Mucosa of rectum (tissue), 2 donors: ENCODE results near the gene SHH.

ENCODE experiments used
- H3K27ac ChIP-seq, 2 donors: one replicate each; pipeline ENCODE4 v1.7.0; 2013; ENCODE audit warnings: inconsistent platforms in 2 of 2, low read depth in 2 of 2, low read length in 2 of 2
- H3K27me3 ChIP-seq, 2 donors: one replicate each; pipeline ENCODE4 v1.7.0; 2013; ENCODE audit warnings: low read length in 2 of 2; ENCODE audit not compliant: control insufficient read depth in 2 of 2, insufficient read depth in 2 of 2
- H3K36me3 ChIP-seq, 2 donors: one replicate each; pipeline ENCODE4 v1.7.0; 2013; ENCODE audit warnings: low read length in 2 of 2; ENCODE audit not compliant: control insufficient read depth in 2 of 2, insufficient read depth in 2 of 2
- H3K4me1 ChIP-seq, 2 donors: one replicate each; pipeline ENCODE4 v1.7.0; 2013; ENCODE audit warnings: low read length in 2 of 2, mild to moderate bottlenecking in 1 of 2; ENCODE audit not compliant: control insufficient read depth in 2 of 2, insufficient read depth in 2 of 2
- H3K4me3 ChIP-seq, 2 donors: one replicate each; pipeline ENCODE4 v1.7.0; 2013; ENCODE audit warnings: low read length in 2 of 2
- H3K9ac ChIP-seq, 2 donors: one replicate each; pipeline ENCODE4 v1.7.0; 2013; ENCODE audit warnings: low read length in 2 of 2, low read depth in 1 of 2, mild to moderate bottlenecking in 1 of 2
- H3K9me3 ChIP-seq, 2 donors: one replicate each; pipeline ENCODE4 v1.7.0; 2013; ENCODE audit warnings: low read length in 2 of 2; ENCODE audit not compliant: control insufficient read depth in 2 of 2
- donor health status: healthy.
- donor health status: Normal muscosa, but diverticular disease.

SHH gene

DNA sequence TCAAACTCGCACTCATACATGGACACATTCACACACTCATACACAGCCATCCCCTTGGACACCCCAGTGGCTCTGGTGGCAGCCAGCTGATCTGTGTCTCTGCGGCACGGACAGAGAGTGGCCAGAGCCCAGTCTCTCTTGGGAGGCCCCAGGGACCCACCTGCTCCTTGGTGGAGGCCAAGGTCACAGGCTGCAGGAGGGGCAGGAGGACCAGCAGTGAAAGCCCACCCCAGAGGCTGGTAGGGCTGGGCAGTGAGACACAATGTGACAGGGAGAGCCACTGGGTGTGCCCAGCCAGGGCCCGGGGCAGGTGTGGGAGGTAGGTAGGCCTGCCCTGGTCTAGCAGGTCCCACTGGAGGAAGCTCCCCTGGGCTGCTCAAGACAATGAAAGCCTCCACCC lies 18.5 kb downstream of the SHH start:
- Histone ChIP-seq H3K9me3 (no peaks in the 10 kb centered on the region), H3K36me3 (no peaks in the 10 kb centered on the region), H3K27ac (no peak overlapping the region), H3K27me3 (peaks cover 0 to 2% of the 10 kb centered on the region in 2 donors), H3K9ac (no peak overlapping the region), H3K4me1 (peaks cover 0 to 2% of the 10 kb centered on the region in 2 donors), H3K4me3 (no peak overlapping the region)

DNA sequence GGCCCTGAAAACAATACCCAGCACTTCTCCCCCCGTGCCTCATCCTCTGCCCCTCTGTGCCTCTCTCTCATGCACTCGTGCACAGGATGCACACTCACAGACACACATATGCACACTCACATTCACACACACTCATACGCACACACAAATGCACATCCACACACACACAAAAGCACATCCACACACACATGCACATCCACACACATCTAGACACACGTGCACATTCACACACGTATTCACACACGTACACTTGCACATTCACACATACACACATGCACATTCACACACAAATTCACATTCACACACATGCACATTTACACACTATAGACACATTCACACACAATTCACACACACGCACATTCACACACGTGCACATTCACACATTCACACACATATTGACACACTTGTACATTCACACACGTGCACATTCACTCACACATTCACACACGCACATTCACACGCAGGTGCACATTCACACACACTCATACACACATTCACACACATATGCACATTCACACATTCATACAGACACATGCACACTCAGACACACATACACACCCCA lies 19.2 kb downstream of the SHH start:
- H3K9ac ChIP-seq, result no peak overlapping the region
- H3K27ac ChIP-seq, result no peak overlapping the region
- H3K36me3 ChIP-seq, result no peaks in the 10 kb centered on the region
- H3K27me3 ChIP-seq, result peaks cover 0 to 2% of the 10 kb centered on the region in 2 donors
- H3K4me1 ChIP-seq, result peaks cover 0 to 2% of the 10 kb centered on the region in 2 donors
- H3K4me3 ChIP-seq, result no peak overlapping the region
- no peaks in the 10 kb centered on the region for H3K9me3 ChIP-seq

DNA sequence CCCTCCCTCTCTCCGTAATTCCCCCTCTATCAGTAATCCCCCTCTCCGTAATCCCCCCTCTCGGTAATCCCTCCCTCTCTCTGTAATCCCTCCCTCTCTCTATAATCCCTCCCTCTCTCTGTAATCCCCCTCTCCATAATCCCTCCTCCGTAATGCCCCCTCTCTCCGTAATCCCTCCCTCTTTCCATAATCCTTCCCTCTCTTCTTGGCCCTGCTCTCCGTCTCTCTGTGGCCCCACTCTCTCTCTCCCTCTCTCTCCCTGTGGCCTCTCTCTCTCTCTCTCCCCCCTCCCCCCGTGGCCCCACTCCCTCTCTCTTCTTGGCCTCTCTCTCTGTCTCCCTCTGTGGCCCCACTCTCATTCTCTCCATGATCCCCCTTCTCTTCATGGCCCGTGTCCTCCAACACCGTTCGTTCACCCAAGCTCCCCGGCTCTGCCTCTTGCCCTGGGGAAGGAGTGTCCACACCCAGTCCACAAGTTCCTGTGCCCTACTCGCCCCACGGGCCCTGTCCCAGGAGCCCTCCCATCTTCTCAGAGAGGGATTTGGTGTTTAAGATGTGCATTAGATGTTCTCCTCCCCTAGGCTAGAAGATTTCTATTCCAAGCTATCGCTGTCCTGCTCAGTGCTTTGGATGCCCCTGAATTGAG lies 19.8 kb downstream of the SHH start:
- Histone ChIP-seq H3K9ac (no peak overlapping the region), H3K4me3 (no peak overlapping the region), H3K36me3 (no peaks in the 10 kb centered on the region), H3K27me3 (peaks cover 0 to 4% of the 10 kb centered on the region in 2 donors), H3K27ac (no peak overlapping the region), H3K9me3 (no peaks in the 10 kb centered on the region), H3K4me1 (peaks cover 0 to 2% of the 10 kb centered on the region in 2 donors)

DNA sequence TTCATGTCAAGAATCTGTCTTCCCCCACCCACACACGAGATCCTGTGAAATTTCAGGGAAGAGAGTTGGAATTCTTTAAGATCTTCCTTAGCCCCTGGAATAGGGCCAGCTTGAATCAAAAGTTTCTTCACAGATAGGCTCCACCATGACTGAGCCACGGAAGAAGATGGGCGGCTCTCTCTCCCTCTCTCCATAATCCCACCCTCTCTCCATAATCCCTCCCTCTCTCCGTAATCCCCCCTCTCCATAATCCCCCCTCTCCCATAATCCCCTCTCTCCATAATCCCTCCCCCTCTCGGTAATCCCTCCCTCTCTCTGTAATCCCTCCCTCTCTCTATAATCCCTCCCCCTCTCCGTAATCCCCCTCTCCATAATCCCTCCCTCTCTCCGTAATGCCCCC lies 20.4 kb downstream of the SHH start:
- Histone ChIP-seq H3K36me3 (no peaks in the 10 kb centered on the region), H3K9ac (no peak overlapping the region), H3K27ac (no peak overlapping the region), H3K4me1 (peaks cover 0 to 4% of the 10 kb centered on the region in 2 donors), H3K9me3 (no peaks in the 10 kb centered on the region), H3K27me3 (peaks cover 3 to 8% of the 10 kb centered on the region in 2 donors), H3K4me3 (no peak overlapping the region)

DNA sequence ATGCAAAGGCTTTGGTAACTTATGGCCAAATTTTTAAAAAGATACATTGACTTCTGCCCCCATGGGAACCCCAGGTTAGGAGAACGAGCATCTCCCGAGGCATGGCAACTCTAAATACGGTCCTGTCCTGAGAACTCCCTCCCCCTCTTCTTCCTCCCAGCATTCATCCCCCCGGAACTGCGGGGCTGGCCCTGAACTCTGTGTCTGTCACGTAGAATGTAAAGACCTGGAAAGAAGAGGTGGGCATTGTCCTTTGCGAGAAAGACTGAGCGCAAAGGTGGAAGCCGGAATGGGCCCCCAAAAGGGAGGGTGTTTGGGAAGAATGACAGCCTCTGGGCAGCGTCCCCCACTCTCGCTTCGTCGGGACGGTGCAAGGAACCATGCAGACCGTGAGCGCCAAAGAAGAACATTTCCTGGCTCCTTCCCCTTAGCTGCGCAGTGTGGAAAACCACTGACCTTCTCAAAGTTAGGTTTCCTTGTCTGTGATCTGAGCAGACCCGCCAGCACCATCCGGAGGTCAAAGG lies 21.0 kb downstream of the SHH start:
- Histone ChIP-seq H3K9me3 (no peaks in the 10 kb centered on the region), H3K36me3 (no peaks in the 10 kb centered on the region), H3K27ac (no peak overlapping the region), H3K4me3 (no peak overlapping the region), H3K27me3 (peaks cover 4 to 10% of the 10 kb centered on the region in 2 donors), H3K9ac (no peak overlapping the region), H3K4me1 (peaks cover 0 to 2% of the 10 kb centered on the region in 2 donors)

DNA sequence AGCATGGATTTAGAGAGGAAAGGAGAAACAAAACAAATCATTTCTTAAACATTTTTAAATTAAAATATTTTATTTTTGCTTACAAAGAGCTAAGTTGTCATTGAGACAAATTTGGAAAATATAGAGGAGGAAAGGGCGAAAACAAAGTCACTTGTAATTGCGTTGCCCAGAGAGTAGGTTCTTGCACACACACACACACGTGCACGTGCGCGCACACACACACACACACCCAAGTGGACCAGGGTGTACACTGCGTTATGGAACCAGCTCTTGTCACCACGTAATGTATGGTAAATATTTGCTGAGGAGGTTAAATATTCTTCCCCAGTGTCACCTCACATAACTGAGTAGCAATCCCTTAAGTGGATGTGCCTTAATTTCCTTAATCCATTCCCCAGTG lies 21.6 kb downstream of the SHH start:
- H3K4me3 ChIP-seq, result no peak overlapping the region
- no peaks in the 10 kb centered on the region for H3K9me3 ChIP-seq
- no peak overlapping the region for H3K27ac ChIP-seq
- H3K9ac ChIP-seq, result no peak overlapping the region
- peaks cover 4 to 10% of the 10 kb centered on the region in 2 donors for H3K27me3 ChIP-seq
- peaks cover 0 to 2% of the 10 kb centered on the region in 2 donors for H3K4me1 ChIP-seq
- no peaks in the 10 kb centered on the region for H3K36me3 ChIP-seq

DNA sequence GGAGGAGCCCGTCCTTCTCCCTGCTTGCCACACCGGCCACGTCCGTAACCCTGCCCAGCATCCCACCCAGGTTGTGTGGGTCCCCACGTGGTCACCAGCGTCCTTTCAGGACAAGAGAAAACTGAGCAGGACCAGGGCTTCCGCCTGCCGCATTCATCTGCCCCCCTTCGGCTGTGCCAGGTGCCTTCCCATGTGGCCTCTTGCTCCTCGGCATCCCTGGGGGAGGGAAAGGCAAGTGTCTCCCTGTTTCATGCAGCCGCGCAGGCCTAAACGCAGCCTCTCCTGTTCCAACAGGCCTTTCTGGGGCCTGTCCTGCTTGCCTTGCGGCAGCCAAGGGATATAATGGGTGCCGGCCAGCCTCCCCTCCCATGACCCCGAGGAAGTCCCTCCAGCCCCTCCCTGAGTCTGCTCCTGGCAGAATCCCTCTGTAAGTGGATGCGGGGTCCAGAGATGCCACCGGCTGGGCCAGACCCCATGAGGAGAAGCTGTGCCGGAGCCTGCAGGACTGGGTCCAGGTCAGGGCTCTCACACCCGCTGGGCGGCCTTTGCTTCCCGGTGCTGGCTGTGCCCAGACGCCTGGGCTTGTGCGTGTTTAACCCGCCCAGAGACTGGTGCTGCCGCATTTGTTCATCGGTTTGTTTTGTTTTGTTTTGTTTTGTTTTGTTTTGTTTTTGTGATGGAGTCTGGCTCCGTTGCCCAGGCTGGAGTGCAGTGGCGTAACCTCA lies 23.1 kb downstream of the SHH start:
- peaks cover 0 to 2% of the 10 kb centered on the region in 2 donors for H3K4me1 ChIP-seq
- no peak overlapping the region for H3K27ac ChIP-seq
- H3K9ac ChIP-seq, result no peak overlapping the region
- H3K36me3 ChIP-seq, result peaks cover 0 to 3% of the 10 kb centered on the region in 2 donors
- H3K27me3 ChIP-seq, result peaks cover 4 to 10% of the 10 kb centered on the region in 2 donors
- H3K4me3 ChIP-seq, result no peak overlapping the region
- H3K9me3 ChIP-seq, result no peaks in the 10 kb centered on the region

DNA sequence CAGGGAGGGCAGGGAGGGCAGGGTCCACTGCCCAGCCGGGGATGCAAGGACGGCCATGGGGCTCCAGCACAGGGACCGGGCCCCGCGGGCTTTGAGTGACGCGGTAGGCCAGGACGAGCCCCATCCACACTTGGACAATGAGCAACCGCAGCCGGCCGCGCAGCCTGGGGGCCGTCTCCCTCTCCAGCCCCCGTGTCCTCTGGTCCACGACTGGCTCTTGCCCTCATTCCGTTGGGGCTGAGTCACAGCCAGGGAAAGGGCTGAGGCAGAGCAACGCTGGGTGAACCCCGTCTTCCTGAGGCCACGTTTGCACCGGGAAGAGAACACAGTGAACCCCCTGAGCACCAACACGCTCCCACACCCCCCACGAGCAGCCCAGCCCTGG lies 23.7 kb downstream of the SHH start:
- Histone ChIP-seq H3K27ac (no peak overlapping the region), H3K4me3 (no peak overlapping the region), H3K36me3 (peaks cover 0 to 4% of the 10 kb centered on the region in 2 donors), H3K4me1 (peaks cover 0 to 2% of the 10 kb centered on the region in 2 donors), H3K9ac (no peak overlapping the region), H3K9me3 (no peaks in the 10 kb centered on the region), H3K27me3 (peaks cover 4 to 10% of the 10 kb centered on the region in 2 donors)

DNA sequence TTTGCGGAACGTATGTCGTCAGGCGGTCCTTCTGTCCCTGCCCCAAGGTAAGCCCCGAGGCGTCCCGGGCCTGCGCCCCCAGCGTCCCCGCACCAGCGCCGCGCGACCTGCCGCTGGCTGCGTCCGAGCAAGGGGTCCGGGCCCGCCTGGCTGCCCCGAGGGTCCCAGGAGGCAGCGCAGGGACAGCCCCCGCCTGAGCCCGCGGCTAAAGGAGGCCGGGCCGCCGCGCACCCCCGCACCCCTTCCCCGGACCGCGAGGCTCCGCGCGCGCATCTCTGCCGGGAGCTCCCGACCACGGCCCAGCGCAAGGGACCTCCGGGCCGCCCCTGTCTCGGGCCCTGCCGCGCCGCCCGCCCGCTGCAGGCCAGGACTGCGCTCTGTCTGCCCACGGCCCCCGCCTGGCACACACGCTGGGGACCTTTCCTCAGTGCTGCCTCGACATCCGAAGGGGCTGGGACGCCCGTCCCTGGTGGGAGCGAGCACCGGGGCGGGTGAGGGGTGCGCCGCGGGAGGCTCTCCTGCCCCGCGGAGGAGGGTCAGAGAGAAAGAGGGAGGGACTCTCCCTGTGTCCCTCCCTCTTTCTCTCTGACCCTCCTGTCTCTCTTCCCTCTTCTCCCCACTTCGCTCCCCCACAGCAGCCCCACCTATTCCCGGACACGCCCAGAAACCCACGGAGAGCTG lies 25.0 kb downstream of the SHH start:
- Histone ChIP-seq H3K36me3 (peaks cover 4 to 8% of the 10 kb centered on the region in 2 donors), H3K9ac (no peak overlapping the region), H3K27ac (no peak overlapping the region), H3K4me1 (peaks cover 0 to 2% of the 10 kb centered on the region in 2 donors), H3K9me3 (no peaks in the 10 kb centered on the region), H3K4me3 (no peak overlapping the region), H3K27me3 (peaks cover 4 to 10% of the 10 kb centered on the region in 2 donors)
